ENCODE results near the gene NT5DC1. TPM values are rescaled to one million over a fixed set of nuclear protein-coding genes. Genes with fewer than 3 reads are reported as not detected.

NT5DC1 gene
- total RNA-seq, 1 experiment from 2014 or later: 63.7 TPM

GRCh38 chr6:116256694-116257093 lies 156.0 kb downstream of the NT5DC1 start (continued):
- TF ChIP-seq POLR2AphosphoS5 (IDR thresholded peaks at IDR 0.05; ENCODE audit: low read depth, low read length): no peak
- no peak for TF ChIP-seq MAX (IDR thresholded peaks at IDR 0.05)

- H3K9me2 ChIP-seq (ENCODE audit: insufficient read depth): no peaks in the 10 kb centered on the region
- no peaks in the 10 kb centered on the region for H3K4me1 ChIP-seq (ENCODE audit: control insufficient read depth in 1 of 2, insufficient read depth in 2 of 2, low read length in 2 of 2)
- no peaks in the 10 kb centered on the region for H4K20me1 ChIP-seq (ENCODE audit: insufficient read depth)
- CTCF ChIA-PET: no interaction called here
- H3K9me3 ChIP-seq (ENCODE audit: control insufficient read depth in 1 of 2, insufficient read depth in 1 of 2, low read depth in 1 of 2, low read length in 2 of 2): no peaks in the 10 kb centered on the region
- no peak for DNase-seq (ENCODE audit: low read depth, low spot score)
- TF ChIP-seq ATF3 (IDR thresholded peaks at IDR 0.05): no peak
- no peak overlapping the region for H2AFZ ChIP-seq (ENCODE audit: low read depth, low read length, poor library complexity, severe bottlenecking)
- no peak overlapping the region for H3K27ac ChIP-seq (ENCODE audit: low read depth, low read length)
- no peak for ATAC-seq
- RAD21 ChIA-PET (ENCODE audit: low non-redundant PET in 1 of 2, low total read pairs in 2 of 2, uncharacterized antibody in 2 of 2, unreplicated experiment in 2 of 2): no interaction called here
- no TSS peak for BruUV-seq (replicated peaks)
- H3K36me3 ChIP-seq (ENCODE audit: control insufficient read depth in 1 of 2, insufficient read depth in 2 of 2, low read length in 2 of 2): no peaks in the 10 kb centered on the region
- no peaks in the 10 kb centered on the region for H3K27me3 ChIP-seq (ENCODE audit: insufficient read depth, low read length)
- H3K4me3 ChIP-seq (replicated peaks in 1 of 2; ENCODE audit: low read depth in 1 of 2, low read length in 2 of 2): no peak overlapping the region
- intact Hi-C loops (cut with micrococcal nuclease): no loop called here
- H3K79me2 ChIP-seq (ENCODE audit: insufficient read depth, low read length): no peaks in the 10 kb centered on the region; the same call in 1 of the 2 replicates
- H3K4me2 ChIP-seq (ENCODE audit: low read length): no peak overlapping the region
- POLR2A ChIA-PET: no interaction called here
- H3K9ac ChIP-seq (ENCODE audit: low read length): no peak overlapping the region
These were observed 157.9 kb downstream of the NT5DC1 start for GRCh38 chr6:116258520-116258919.

- ATAC-seq: no peak
- DNase-seq (ENCODE audit: low read depth, low spot score): no peak
These were observed 162.7 kb downstream of the NT5DC1 start for GRCh38 chr6:116263353-116263752.

More at GRCh38 chr6:116263353-116263752, 162.7 kb downstream of the NT5DC1 start:
- Histone ChIP-seq H3K9me2 (ENCODE audit: insufficient read depth) (no peaks in the 10 kb centered on the region), H3K79me2 (ENCODE audit: insufficient read depth, low read length) (no peaks in the 10 kb centered on the region), H3K36me3 (ENCODE audit: control insufficient read depth in 1 of 2, insufficient read depth in 2 of 2, low read length in 2 of 2) (no peaks in the 10 kb centered on the region), H3K4me2 (ENCODE audit: low read length) (no peak overlapping the region), H3K9ac (ENCODE audit: low read length) (no peak overlapping the region), H3K27ac (ENCODE audit: low read depth, low read length) (no peak overlapping the region), H3K9me3 (ENCODE audit: control insufficient read depth in 1 of 2, insufficient read depth in 1 of 2, low read depth in 1 of 2, low read length in 2 of 2) (no peaks in the 10 kb centered on the region), H3K4me1 (ENCODE audit: control insufficient read depth in 1 of 2, insufficient read depth in 2 of 2, low read length in 2 of 2) (peaks cover 0 to 10% of the 10 kb centered on the region in 2 experiments; a peak in 2 of 4 replicates), H4K20me1 (ENCODE audit: insufficient read depth) (no peaks in the 10 kb centered on the region), H3K4me3 (replicated peaks in 1 of 2; ENCODE audit: low read depth in 1 of 2, low read length in 2 of 2) (no peak overlapping the region), H3K27me3 (ENCODE audit: insufficient read depth, low read length) (no peaks in the 10 kb centered on the region), H2AFZ (ENCODE audit: low read depth, low read length, poor library complexity, severe bottlenecking) (no peak overlapping the region)
- ChIA-PET POLR2A (no interaction called here), RAD21 (ENCODE audit: low non-redundant PET in 1 of 2, low total read pairs in 2 of 2, uncharacterized antibody in 2 of 2, unreplicated experiment in 2 of 2) (no interaction called here), CTCF (no interaction called here)
- no peak for TF ChIP-seq YY1 (IDR thresholded peaks at IDR 0.05; ENCODE audit: extremely low read depth, insufficient replicate concordance, low read depth, low read length)
- TF ChIP-seq CTCF (IDR thresholded peaks at IDR 0.05 in 2 of 3, conservative IDR thresholded peaks at IDR 0.05 in 1 of 3; ENCODE audit: borderline replicate concordance in 1 of 3, insufficient read depth in 1 of 3, low read depth in 2 of 3, low read length in 2 of 3): no peak
- no peak for TF ChIP-seq POLR2AphosphoS5 (IDR thresholded peaks at IDR 0.05; ENCODE audit: low read depth, low read length)
- no peak for TF ChIP-seq EZH2phosphoT487 (IDR thresholded peaks at IDR 0.05; ENCODE audit: borderline replicate concordance)
- no peak for TF ChIP-seq ZFX (IDR thresholded peaks at IDR 0.05)
- TF ChIP-seq EZH2 (IDR thresholded peaks at IDR 0.05): no peak
- no peak for TF ChIP-seq POLR2A (IDR thresholded peaks at IDR 0.05; ENCODE audit: borderline replicate concordance, extremely low read depth, insufficient read depth, insufficient read length)
- intact Hi-C loops (cut with micrococcal nuclease): no loop called here
- BruUV-seq (replicated peaks): no TSS peak
